LoVo (cell line): Measurements from ENCODE around the gene GRB10.
"Not testable (repeated sequence)": the region's sequence is repeated elsewhere in the genome, so short reads cannot be mapped to it uniquely, and the experiment has no call there.

Source experiments
- DNase-seq: peaks from one replicate; pipeline ENCODE4 v3.0.0-alpha.2; 2016; ENCODE audit warnings: low spot score

The GRB10 gene

DNA sequence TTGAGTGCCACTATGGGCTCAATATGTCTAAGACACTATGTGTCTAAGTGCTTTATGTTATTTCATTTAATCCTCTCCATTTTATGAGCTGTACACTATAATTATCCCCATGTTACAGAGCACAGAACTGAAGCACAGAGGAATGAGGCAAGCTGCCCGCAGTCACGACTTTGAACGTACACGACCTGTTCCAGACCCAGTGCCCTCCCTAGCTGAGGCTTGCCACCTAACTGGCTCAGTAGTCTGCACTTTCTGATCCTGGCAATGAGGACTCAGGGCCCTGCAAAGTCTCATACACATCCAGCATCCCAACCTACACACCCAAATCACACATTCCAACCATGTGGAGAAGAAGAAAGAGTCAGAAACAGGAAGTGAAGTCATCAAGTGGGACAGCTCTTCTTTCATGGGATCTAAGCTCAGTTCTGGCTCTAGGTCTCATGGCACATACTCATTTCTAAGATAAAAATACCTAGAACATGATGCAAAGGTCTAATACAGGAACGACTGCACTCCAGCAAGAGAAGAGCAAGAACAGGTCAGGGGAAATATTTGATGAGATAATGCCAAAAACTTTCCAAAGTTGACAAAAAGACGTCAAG is 175.1 kb downstream of the GRB10 start:
- no peak for DNase-seq

DNA sequence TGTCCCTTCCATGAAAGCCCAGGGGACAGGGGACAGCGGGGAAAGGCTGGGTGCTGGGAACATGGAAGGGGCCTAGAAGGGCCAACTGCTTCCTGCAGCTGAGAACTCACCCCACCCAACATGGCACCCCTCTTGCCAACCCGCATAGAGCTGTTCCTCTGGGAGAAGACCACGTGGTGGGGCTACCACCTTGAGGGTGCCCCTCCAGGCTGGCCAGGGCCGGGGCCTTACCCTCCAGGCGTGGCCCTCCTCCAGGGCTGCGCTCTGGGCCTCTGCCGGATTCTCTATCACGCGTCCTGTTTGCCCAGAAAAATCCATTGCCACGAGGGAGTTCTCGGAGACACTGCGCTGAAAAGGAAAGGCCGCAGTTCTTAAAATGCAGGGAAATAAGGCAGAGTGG is 177.6 kb downstream of the GRB10 start:
- no peak for DNase-seq

DNA sequence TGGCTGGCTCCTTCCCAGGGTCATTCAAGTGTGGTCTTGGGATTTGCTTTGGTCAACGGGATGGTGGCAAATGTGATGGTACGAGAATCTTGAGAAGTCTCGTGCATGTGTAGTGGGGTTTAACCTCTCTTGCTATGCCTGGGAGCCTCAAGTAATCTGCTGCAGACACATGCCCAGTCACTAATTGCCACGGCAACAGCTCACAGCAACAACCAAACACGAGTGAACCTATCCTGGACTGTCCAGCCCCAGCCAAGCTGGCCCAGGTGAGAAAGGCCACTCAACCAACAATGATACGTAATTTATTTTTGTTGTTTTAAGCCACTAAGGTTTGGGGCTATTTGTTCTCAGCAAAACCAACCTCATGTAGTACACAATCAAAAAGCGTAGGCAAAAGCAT is 179.4 kb downstream of the GRB10 start:
- DNase-seq = no peak

DNA sequence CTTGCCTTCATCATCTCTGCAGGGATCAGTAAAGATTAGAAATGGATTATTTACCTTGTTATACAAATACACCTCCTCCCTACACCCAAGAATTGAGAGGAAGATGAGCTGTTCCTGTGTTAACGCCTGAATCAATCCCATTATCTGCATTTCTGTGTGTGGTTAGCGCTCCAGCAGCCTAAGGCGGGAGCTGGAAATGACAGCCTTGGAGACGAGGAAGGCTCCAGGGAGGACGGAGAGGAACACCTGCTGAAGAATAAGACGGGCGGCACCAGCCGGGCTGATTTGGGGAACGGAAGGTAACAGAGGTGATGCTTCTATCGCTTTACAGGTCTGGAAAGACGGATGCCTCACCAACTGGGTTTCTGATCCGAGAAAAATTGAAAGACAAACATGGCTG is 183.3 kb downstream of the GRB10 start:
- no peak for DNase-seq

DNA sequence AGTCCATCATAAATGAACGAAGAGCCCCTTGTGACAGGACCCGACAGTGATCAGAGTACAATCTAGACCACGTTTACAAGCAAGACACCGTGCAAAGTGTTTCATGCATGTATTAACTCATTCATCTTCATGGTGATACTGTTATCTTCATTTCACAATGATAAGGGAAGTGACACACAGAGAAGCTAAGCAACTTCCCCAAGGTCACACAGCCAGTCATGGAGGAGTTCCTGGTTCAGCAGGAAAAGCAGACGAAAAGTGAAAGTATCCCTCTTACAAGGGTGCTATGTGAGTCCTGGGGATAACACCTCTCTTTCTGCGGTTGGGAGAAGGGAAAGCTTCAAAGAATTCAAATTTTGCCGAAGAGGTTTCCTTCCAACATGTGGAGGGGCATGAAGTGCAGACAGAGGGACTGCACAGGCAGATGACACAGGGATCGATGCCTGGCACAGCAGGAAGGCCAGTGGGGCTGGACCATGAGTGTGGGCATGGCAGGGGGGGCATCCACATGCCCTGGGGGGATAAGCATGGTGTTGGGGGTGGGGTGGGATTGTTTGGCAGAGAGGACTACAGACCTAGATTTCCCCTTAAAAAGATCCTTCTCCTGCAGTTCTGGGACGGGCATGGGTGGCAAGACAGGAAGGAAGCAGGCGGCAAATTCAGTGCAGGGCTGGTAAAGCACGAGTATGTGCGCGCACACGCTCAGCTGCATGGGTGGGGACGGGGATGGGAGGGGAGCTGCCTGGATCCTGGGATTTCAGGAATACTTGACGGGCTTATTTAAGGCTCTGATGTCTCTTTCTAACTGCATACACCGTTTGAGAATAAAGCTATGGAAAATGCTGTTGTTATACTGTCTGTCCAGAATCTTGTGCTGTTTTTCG is 184.0 kb downstream of the GRB10 start:
- DNase-seq = no peak

DNA sequence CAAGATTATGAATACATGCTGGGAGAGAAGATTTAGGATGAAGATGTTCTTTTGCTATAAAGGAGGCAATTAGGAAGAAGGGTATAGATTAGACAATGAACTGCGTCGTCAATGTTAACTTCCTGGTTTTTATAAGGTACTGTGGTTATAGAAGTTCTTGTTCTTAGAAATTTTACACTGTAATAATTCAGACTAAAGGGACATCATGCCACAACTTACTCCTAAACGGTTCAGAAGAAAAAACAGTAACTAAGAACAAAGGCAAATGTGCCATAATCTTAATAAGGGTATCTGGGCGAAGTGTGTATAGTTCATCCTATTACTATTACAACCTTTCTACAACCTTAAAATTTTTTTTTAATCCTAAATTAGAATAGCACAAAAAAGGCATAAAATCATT is 186.2 kb downstream of the GRB10 start:
- no peak for DNase-seq

DNA sequence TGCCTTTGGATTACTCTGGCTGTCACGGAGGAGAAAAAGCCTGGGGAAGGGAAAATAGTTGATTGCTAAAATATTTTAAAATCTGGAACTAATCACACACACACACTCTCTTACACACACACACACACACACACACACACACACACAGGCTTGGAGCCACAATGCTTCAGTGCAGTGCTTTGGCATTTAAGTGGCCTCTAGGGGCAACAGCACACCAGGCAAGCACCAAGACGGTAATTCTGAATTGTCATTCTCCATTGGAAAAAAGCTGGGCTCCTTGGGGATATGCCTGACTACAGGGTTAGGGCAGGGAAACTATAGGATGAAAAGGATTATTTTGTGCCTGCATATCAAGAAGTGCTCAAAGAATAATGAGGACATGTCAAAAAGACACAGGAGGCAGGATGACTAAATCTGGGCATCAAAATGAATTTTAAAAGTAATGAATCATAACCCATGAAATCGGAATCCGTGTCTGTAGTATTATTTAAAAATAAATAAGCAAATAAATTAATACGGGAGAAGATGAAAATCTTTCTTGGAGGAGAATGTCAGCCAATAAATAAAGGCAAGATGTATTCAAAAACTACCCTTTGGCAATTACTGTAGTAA is 187.1 kb downstream of the GRB10 start:
- DNase-seq = no peak

DNA sequence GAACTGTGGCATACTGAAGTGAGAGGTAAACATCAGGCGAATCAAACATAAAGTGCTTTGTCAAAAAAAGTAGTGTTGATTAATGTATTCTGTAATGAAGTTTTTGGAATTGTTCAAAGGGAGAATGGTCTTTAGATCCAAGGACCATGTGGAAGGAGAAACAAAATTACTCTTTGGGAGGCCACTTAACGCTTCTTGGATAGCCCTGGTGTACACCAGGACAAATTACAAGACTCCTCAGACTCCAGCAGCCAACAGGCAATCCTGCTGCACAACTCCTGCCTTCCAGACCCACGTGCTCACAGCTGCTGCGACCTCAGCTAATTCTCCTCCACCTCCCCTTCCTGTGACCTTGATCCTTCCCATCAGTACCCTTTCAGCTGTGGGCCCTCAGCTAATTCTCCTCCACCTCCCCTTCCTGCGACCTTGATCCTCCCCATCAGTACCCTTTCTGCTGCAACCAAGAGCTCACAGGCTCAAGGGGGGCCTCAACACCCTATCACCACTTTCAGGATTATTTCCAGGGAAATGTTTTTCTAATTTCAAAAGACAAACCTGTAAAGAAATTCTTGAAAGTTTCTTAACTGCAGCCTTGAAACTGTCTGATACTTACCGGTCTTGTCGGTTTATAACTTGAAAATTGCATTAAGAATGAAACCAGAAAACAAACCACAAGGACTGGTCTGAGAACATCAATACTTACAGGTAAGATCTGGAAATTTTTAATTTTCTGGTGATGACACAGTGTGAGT is 187.8 kb downstream of the GRB10 start:
- no peak for DNase-seq

DNA sequence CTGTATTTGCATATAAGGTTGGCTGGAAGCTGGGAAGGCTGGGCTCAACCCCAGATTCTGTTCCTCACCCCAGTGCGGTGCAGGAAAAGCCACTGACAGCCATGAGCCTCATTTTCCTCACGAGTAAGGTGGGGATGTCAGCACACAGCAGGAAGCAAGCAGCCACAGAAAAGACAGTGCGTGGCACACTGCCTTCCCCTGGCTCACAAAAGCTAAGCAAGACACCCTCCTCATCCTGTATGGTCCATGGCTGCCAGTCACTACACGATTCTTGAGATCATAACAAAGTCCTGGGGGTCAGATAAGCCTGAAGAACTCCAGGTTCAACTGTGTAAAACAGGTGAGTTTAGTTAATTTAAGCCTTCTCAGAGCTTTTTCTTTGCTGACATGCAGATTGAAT is 188.6 kb downstream of the GRB10 start:
- no peak for DNase-seq

DNA sequence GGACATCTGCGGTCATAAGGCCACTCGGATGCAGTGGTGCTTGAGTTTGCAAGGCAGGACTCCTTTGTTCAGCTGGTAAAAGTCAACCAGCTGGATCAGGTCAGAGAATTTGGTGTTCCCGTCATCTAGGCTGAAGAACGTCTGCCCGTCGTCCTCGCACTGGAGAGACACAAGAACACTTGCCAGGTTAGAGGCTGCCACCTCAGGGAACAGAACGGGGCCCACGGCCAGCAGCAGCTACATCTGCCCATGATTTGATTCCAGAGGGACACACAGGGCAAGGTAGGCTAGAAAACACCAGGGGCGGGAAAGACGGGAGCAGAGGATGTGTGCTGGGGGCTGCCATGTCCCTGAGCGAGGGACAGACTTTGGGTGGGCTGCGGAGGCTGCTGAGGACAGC is 189.8 kb downstream of the GRB10 start:
- DNase-seq = no peak

DNA sequence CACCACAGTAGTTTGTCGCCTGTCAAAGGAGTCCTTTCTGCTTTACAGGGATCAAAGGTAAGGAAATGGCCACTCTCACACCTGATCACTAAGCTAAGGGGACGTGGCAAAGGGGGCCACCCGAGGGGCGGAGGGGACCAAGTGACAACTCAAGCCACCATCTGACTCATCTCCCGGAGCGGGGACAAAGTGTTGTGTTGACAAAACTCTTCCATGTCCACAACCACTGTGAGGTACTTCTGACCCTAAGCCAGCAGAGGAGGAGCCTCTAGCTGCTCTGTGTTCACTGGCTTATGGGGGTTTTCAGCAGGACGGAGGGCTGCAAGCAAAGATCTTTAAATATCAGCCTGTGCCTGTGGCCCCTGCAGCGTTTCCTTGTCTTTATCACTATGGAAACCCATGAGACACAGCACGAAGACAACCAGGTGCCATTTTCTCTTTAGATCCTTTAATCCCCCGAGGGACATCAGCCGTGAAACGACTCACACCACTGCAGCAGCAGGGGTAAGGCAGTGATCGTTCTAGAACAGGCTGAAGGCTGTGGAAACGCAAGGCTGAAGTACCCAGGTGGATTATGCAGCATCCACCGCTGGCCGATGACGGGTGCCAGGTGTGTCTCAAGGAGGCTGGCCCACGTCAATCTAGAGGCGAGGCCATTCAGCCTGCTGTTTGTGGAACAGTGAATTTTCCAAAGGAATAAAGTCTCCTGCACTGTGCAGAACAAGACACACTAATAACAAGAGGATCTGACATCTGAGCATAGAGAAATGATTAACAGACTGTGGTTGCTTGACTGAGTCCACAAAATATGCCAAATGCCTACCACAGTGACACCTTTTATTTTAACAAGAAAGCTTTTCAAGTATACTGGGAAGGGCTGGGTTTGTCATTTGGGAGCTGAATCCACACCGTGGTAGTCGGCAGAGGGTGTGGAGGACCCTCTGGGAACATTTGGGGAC is 190.9 kb downstream of the GRB10 start:
- DNase-seq = no peak

DNA sequence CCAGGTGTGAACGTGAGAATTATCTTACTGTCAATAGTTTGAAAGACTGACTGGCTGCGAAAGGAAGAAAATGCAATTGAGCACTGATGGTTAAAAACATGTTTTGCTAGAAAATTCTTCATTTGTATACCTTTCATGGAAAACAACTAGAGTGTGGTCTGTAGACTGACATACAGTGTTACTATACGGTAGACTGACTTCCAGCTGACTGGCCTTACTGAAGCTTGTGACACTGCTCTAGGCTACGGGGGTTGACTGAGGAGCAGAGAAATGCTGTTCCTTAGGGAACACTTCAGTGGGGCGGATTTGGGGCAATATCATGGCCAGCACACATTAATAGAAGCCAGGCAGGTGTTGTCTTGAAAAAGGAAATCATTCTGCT is 191.6 kb downstream of the GRB10 start:
- no peak for DNase-seq

DNA sequence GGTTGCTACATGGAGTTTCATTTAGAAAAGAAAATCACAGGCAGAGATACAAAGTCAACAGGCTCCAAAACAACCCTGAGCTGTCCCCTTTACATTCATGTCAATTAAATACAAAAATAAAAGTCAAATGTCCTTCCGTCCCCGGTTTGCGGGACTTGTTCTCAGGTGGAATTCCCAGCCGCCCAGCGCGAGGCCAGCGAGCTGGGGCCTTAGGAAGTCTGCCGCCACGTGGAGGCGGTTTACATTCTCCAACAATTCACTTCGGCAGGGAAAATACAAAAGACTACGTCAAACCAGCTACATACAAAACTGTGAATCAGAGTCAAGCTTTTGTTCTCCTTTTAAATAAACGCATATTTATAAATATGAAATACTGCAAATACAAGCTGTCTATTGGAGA is 192.2 kb downstream of the GRB10 start:
- no peak for DNase-seq

DNA sequence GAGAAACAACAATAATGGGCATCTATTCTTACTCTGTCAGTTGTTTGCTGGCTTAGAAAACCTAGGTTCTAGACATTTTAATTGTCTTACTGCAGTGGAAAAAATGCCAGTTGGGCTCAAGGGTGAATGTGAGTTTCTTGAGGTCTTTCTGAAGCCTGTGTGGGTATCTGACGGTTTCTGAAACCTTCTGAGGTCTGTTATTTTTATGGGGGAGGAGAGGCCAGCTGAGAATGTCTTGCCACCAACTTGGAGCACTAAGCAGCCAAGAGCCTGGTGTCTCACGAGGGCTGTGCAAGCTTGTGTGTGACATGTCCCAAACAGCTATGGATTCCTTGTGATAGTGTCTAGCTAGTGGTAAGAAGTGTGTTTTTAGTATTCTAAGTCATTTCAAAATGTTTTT is 193.3 kb downstream of the GRB10 start:
- DNase-seq = no peak

DNA sequence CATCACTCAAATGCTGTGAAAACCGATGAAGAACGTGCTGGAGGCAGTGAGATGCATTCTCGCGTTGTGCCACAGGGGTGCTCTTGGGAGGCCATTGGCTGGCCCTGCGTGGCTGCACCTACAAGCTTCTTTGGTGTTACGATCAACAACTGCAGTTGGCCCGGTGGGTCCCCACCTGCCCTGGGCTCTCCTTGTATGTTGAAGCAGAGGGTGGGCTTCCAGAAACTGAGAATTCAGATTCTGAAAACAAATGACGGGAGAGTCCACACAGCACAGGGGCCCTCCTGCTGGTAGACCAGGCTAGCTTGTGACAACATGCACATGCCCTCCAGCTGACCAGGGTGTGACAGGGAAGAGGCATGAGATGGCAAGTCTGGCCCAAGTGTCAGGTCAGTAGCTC is 193.8 kb downstream of the GRB10 start:
- DNase-seq = no peak

DNA sequence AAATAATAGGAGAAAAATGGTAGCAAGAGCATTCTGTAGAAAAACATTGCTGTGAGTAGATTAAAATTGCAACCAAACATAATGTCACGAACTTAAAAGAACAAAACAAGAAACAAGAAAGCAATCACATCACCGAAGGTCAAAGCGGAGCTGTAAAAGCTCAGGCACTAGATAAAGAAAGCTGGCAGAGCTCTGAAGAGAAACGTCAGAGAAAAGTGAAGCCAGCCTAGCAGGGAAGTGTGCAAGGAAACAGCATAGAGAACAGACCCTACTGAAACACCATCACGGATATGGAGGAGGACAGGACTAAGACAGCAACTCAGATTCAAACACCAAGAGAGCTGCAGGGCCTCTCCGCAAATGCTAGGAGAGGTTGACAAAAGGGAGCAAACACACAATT is 195.0 kb downstream of the GRB10 start:
- no peak for DNase-seq

DNA sequence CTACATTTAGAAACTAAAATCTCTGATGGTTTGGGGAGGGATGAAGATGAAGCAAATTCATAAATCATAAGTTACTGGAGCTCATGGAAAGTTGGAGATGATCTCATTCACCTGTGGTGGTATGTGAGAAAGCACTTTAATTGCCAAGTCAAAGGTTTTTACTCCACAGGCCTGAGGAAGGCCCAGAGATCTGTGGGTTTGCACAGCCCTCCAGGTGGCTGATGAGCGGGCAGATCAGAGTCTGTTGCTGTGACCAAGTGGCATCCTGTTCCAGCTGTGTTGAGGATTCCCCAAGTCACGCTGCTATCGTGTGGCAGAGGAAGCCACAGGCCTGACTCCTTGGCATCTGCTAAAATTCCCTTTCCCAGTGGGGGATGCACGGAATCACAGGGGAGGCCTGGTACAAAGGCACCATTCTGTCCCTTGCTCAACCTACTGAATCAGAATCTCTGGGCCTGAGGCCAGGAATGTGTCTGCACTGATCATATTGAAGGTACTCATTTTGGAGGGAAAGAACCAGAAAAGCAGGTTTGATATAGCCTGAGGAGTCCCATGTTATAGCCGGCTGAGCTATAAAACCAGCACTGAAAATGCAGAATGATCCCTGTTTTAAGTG is 197.8 kb downstream of the GRB10 start:
- DNase-seq = no peak

DNA sequence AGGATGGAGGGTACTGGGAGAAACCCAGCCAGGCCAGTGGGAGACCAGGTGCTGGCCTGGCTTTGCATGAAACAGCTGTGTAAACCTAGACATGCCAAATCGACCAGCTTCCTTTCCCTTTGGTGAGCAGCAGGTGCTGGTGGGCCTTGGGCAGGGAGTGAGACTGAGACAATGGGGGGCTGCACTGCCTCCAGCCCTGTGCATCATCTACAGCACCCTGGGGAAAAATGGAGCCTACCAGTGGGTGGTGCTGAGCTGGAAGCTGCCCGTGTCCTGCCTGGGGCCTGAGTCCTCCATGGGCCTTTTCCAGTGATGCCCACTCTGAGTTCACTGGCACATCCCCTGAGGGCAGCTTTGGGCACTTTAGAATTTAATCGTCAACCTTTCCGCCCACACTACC is 198.3 kb downstream of the GRB10 start:
- DNase-seq = no peak

DNA sequence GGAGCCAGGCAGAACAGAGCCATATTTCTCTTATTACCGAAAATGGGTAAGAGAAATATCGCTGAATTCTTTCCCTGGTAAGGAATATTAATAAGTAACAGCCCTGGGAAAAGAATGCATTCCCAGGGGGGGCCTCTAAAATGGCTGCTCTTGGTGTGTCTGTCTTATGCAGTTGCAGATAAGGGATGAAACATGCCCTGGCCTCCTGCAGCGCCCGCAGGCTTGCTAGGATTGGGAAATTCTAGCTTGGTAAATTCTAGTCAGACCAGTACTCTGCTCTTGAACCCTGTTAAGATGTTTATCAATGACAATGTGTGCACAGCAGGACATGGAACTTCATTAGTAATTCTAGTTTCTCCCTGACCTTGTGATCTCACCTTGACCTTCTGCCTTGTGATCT is 199.4 kb downstream of the GRB10 start:
- DNase-seq = not testable (repeated sequence)

DNA sequence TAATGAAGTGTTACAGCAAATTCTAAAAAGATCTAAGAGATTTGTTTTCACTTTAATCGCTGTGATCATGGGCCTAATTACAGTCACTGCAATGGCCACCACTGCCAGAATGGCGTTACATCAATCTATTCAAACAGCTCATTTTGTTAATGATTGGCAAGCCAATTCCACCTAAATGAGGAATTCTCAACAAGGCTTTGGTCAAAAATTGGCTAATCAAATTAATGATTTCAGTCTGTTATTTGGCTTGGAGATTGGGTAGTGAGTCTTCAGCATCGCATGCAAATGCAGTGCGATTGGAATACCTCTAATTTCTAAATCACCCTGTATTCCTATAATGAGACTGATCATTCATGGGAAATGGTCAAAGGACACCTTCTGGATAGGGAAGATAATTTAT is 200.4 kb downstream of the GRB10 start:
- not testable (repeated sequence) for DNase-seq

DNA sequence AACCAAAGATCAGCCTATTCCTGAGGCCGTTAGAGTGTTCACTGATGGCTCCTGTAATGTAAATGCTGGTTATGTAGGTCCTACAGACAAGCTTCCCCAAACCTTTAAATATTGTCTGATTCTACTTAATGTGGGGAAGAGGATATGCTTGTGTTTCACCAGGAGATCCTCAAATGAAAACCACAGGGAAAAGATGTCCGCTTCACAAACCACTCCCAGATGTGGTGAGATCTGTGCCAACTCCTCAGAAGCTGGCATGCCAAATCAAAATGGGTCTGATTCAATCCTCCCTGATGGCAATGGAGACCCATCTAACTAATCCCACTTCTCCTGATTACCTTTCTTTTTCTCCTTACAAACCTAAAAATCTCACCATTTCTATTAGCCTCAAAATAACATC is 202.0 kb downstream of the GRB10 start:
- not testable (repeated sequence) for DNase-seq
